PC-3 (cell line): ENCODE results near the gene NUDT4B. TPM values are rescaled to one million over a fixed set of nuclear protein-coding genes. Genes with fewer than 3 reads are reported as not detected.
A peak's percentile ranks its signal among the peaks of the same experiment; 100 is the strongest.
"Not testable (repeated sequence)": the region's sequence is repeated elsewhere in the genome, so short reads cannot be mapped to it uniquely, and the experiment has no call there.

Experiments
- ATAC-seq: fragments of 200-7000 bp; cut with Tn5 transposase; 2 replicates; pipeline ENCODE4 v1.9.1; 2020; ENCODE audit warnings: mild to moderate bottlenecking, moderate library complexity
- BruUV-seq: library from RNA; stranded (reverse); fragments of 400-500 nt; replicated peaks from 2 replicates; lab custom pipeline; 2021; lab: Mats Ljungman, UMichigan
- CTCF ChIA-PET: fragments of 300-600 bp; sonication (Branson Sonifier 250); formaldehyde crosslinking; loops from one replicate; lab custom pipeline; 2022; ENCODE audit warnings: antibody characterized with exemption; lab: Charles Lee
- POLR2A ChIA-PET: fragments of 300-600 bp; sonication (Branson Sonifier 250); formaldehyde crosslinking; loops from one replicate; lab custom pipeline; 2022; ENCODE audit warnings: antibody characterized with exemption; ENCODE audit not compliant: unreplicated experiment; lab: Charles Lee
- DNase-seq: peaks from one replicate; pipeline ENCODE4 v3.0.0-alpha.2; 2015
- H2AFZ ChIP-seq: fragments of 300-600 bp; sonication (generic); 2 replicates; pipeline ENCODE4 v1.6.0; 2016; ENCODE audit warnings: antibody characterized with exemption, low read length
- H3F3A ChIP-seq: fragments of 300-600 bp; sonication (generic); one replicate; pipeline ENCODE4 v1.6.0; 2017; ENCODE audit warnings: antibody characterized with exemption, low read length, control low read depth, mild to moderate bottlenecking; ENCODE audit not compliant: unreplicated experiment
- H3K27ac ChIP-seq: fragments of 300-600 bp; sonication (generic); 2 replicates; pipeline ENCODE4 v1.5.1; 2016; ENCODE audit warnings: mild to moderate bottlenecking, low read length
- H3K27me3 ChIP-seq: fragments of 300-600 bp; sonication (generic); 2 replicates; pipeline ENCODE4 v1.6.1; 2016; ENCODE audit warnings: low read length, mixed read lengths
- H3K36me3 ChIP-seq: fragments of 300-600 bp; sonication (generic); 2 replicates; pipeline ENCODE4 v1.6.1; 2016; ENCODE audit warnings: low read depth, mixed run types, low read length, mixed read lengths
- H3K4me1 ChIP-seq: fragments of 300-600 bp; sonication (generic); 2 replicates; pipeline ENCODE4 v1.5.1; 2016; ENCODE audit warnings: low read length; ENCODE audit not compliant: insufficient read depth
- H3K4me2 ChIP-seq: fragments of 300-600 bp; sonication (generic); 2 replicates; pipeline ENCODE4 v1.6.0; 2016; ENCODE audit warnings: low read length
- H3K4me3 ChIP-seq: fragments of 300-600 bp; sonication (generic); 2 replicates; pipeline ENCODE4 v1.5.1; 2016; ENCODE audit warnings: mild to moderate bottlenecking, low read length, mixed read lengths
- H3K79me2 ChIP-seq: fragments of 300-600 bp; sonication (generic); 2 replicates; pipeline ENCODE4 v1.6.1; 2017; ENCODE audit warnings: low read length, mixed read lengths
- H3K9ac ChIP-seq: fragments of 300-600 bp; sonication (generic); 2 replicates; pipeline ENCODE4 v1.6.0; 2016; ENCODE audit warnings: mild to moderate bottlenecking, low read length
- H3K9me2 ChIP-seq: fragments of 300-600 bp; sonication (generic); replicated peaks from 2 replicates; pipeline ENCODE4 v1.6.1; 2016; ENCODE audit warnings: mixed run types, low read length, mixed read lengths
- H3K9me3 ChIP-seq: fragments of 300-600 bp; sonication (generic); 2 replicates; pipeline ENCODE4 v1.6.1; 2016; ENCODE audit warnings: low read length, mixed read lengths
- H4K20me1 ChIP-seq: fragments of 300-600 bp; sonication (generic); 2 replicates; pipeline ENCODE4 v1.6.1; 2016; ENCODE audit warnings: low read length, mixed read lengths
- intact Hi-C: fragments of 100-400 bp; cut with micrococcal nuclease; formaldehyde crosslinking; loops from 2 replicates; pipeline ENCODE4 v1.9.0; 2023
- total RNA-seq: library from RNA; depleted of rRNA; stranded (reverse); fragments of >200 nt; gene quantifications from 2 replicates; pipeline ENCODE4 v1.2.3, GENCODE V29; 2014

Gene NUDT4B
- total RNA-seq, 1 experiment from 2014 or later, result 18.0 TPM

GRCh38 chr1:148756231-148756630 is 7.7 kb downstream of the NUDT4B start:
- H3K4me2 ChIP-seq, H3K4me3 ChIP-seq, H3F3A ChIP-seq, CTCF ChIA-PET, DNase-seq, H2AFZ ChIP-seq, H3K27me3 ChIP-seq, H3K9ac ChIP-seq, H3K9me3 ChIP-seq, H4K20me1 ChIP-seq, H3K9me2 ChIP-seq, POLR2A ChIA-PET, H3K36me3 ChIP-seq, H3K79me2 ChIP-seq, H3K27ac ChIP-seq, BruUV-seq, H3K4me1 ChIP-seq, intact Hi-C loops: not testable (repeated sequence)
- ATAC-seq, result peak; percentile 77

DNA sequence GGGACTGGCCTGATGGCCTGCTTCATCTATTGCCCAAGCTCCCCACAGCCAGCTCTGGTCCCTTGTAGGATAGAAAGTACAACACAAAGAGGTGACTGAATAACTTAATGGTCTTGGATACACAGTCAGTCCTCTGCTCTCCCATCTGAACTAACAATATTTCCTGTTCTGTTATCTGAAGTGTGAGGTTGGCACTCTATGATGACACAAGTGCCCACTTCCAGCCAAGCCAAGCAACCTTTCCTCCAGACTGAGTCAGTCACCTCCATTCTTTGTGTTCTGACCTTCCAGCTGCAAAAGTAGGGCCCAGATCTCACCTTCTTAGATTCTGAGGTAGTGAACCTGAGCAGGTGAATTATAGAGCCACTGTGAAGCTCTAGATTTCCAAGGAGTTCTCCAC is 8.9 kb downstream of the NUDT4B start:
- H3K9me2 ChIP-seq, POLR2A ChIA-PET, H3K36me3 ChIP-seq, ATAC-seq, H3K27ac ChIP-seq, H4K20me1 ChIP-seq, H3K4me3 ChIP-seq, BruUV-seq, H2AFZ ChIP-seq, DNase-seq, H3F3A ChIP-seq, H3K4me1 ChIP-seq, H3K9me3 ChIP-seq, intact Hi-C loops, H3K79me2 ChIP-seq, H3K4me2 ChIP-seq, H3K27me3 ChIP-seq, H3K9ac ChIP-seq, CTCF ChIA-PET: not testable (repeated sequence)

DNA sequence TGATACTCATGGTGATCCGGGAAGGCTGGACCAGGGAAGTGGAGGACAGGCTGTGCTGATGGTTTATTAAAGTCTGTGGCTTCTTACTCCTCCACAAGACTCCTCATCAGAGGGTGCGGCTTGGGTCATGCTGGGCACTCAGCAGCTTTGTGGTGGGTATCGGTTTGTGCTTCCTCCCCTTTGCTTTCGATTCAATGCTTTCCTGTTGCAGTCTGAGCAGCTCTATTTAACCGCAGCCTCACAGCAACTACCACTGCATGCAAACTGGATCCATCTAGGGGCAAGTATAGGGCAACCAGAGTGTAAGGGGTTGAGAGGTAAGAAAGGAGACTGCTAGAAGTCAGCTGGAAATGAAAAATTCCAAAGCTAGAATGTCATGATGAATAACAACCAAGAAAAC is 9.8 kb downstream of the NUDT4B start:
- H3K4me3 ChIP-seq, H2AFZ ChIP-seq, H3K79me2 ChIP-seq, BruUV-seq, H3K9me2 ChIP-seq, H3K27me3 ChIP-seq, ATAC-seq, H3K4me1 ChIP-seq, DNase-seq, H3K4me2 ChIP-seq, H3K27ac ChIP-seq, CTCF ChIA-PET, H3K9me3 ChIP-seq, H3K9ac ChIP-seq, H4K20me1 ChIP-seq, H3K36me3 ChIP-seq, POLR2A ChIA-PET, intact Hi-C loops, H3F3A ChIP-seq: not testable (repeated sequence)

- H3K4me1 ChIP-seq, intact Hi-C loops, H3F3A ChIP-seq, H4K20me1 ChIP-seq, H3K27me3 ChIP-seq, POLR2A ChIA-PET, BruUV-seq, CTCF ChIA-PET, ATAC-seq, DNase-seq, H3K4me3 ChIP-seq, H3K9me2 ChIP-seq, H3K36me3 ChIP-seq, H2AFZ ChIP-seq, H3K27ac ChIP-seq, H3K79me2 ChIP-seq, H3K9me3 ChIP-seq, H3K4me2 ChIP-seq, H3K9ac ChIP-seq: not testable (repeated sequence)
Observed at GRCh38 chr1:148758925-148759324, 10.4 kb downstream of the NUDT4B start.

- BruUV-seq, ATAC-seq, H3K4me1 ChIP-seq, H3K4me3 ChIP-seq, H3K36me3 ChIP-seq, H3K4me2 ChIP-seq, intact Hi-C loops, H2AFZ ChIP-seq, H4K20me1 ChIP-seq, H3F3A ChIP-seq, POLR2A ChIA-PET, H3K27me3 ChIP-seq, H3K79me2 ChIP-seq, DNase-seq, H3K9me3 ChIP-seq, CTCF ChIA-PET, H3K27ac ChIP-seq, H3K9ac ChIP-seq, H3K9me2 ChIP-seq: not testable (repeated sequence)
Observed at GRCh38 chr1:148759749-148760148, 11.2 kb downstream of the NUDT4B start.

- BruUV-seq, H3K9me2 ChIP-seq, H3F3A ChIP-seq, H3K27me3 ChIP-seq, H3K9me3 ChIP-seq, H3K27ac ChIP-seq, H4K20me1 ChIP-seq, H3K4me2 ChIP-seq, H3K4me3 ChIP-seq, CTCF ChIA-PET, DNase-seq, H2AFZ ChIP-seq, H3K79me2 ChIP-seq, H3K36me3 ChIP-seq, H3K9ac ChIP-seq, H3K4me1 ChIP-seq, intact Hi-C loops, POLR2A ChIA-PET: not testable (repeated sequence)
- peak; percentile 48 for ATAC-seq
Observed at GRCh38 chr1:148760206-148760605, 11.6 kb downstream of the NUDT4B start.

GRCh38 chr1:148761360-148761759 is 12.8 kb downstream of the NUDT4B start:
- CTCF ChIA-PET, result not testable (repeated sequence)

More at GRCh38 chr1:148761360-148761759, 12.8 kb downstream of the NUDT4B start:
- H3F3A ChIP-seq, BruUV-seq, H4K20me1 ChIP-seq, H3K27me3 ChIP-seq, H3K9ac ChIP-seq, intact Hi-C loops, H3K4me1 ChIP-seq, H3K36me3 ChIP-seq, H3K27ac ChIP-seq, H3K9me3 ChIP-seq, H2AFZ ChIP-seq, DNase-seq, H3K9me2 ChIP-seq, H3K4me2 ChIP-seq, H3K4me3 ChIP-seq, H3K79me2 ChIP-seq, POLR2A ChIA-PET: not testable (repeated sequence)
- peak; percentile 60 for ATAC-seq
